NCI-H345 (cell line): ENCODE data around the gene SIL1.
"Not testable (repeated sequence)": the region's sequence is repeated elsewhere in the genome, so short reads cannot be mapped to it uniquely, and the experiment has no call there.

ENCODE experiments used
- DNase-seq: peaks from one replicate; lab custom pipeline; 2025; lab: John Stamatoyannopoulos, UW

Gene SIL1

DNA sequence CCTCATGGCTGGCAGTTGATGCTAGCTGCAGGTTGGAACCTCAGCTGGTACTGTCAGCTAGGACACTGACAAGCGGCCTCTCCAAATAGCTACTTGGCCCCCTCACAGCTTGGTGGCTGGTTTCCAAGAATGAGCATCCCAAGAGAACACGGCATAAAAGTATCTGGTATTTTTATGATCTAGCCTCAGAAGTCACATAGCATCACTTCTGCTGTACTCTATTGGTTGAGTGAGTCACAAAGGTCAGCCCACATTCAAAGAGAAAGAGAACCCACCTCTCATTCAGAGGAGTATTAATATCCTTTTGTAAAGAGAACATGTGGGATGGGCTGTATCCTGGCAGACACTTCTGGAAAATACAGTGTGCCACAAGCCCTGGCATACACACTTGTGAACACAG lies 6.0 kb upstream of the SIL1 start:
- DNase-seq: no peak

- DNase-seq: no peak
Observed at GRCh38 chr5:139199321-139199720, 1.2 kb upstream of the SIL1 start.

DNA sequence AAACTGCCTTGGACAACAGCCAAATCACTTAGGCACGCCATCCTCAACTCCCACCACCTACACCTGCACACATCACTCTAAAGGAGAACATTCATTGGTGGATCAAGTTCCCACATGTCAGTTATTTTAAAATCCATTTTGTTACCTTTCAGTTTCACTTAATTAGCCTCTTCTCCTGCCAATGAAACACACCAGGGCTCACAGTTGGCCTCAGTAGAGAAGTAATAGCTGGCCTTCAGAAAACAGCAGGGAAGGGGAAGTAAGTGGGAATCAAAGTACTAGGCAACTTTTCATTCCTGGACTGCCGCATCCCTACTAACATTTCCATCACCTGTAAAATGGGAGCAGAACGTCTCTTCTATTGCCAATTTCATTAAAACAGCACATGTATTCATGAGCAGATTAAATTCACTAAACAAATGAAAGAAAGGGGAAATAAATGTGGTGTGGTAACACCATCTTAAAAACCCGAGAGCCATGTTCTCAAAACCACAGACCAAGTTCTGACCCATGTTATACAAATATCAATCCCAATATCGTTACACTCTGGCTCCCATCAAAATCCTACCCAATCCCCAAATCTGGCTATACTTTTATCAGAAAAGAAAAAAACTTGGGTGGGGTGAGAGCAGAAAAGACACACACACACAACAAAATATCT lies 1.7 kb downstream of the SIL1 start:
- DNase-seq: peak; percentile 23

DNA sequence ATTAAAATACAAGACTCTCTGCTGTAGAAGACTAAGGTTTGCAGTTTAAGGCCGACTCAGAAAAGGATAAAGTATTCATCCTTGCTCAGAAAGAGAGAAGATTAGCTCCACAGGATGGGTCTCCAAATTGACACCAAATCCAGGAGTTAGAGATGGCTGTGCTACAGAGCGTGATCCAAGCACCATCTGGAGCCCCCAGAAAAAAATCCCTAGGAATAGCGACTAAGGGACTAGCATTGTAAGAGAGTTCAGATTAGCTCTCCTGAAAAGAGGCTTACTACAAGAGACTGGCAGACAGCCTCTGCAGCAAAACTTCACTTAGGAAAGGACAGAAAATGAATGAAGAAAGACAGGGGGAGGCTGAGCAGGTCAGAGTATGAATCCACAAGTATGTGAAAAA lies 3.7 kb downstream of the SIL1 start:
- no peak for DNase-seq

- no peak for DNase-seq
Observed at GRCh38 chr5:139193928-139194327, 4.2 kb downstream of the SIL1 start.

- not testable (repeated sequence) for DNase-seq
Observed at GRCh38 chr5:139192906-139193305, 5.3 kb downstream of the SIL1 start.

DNA sequence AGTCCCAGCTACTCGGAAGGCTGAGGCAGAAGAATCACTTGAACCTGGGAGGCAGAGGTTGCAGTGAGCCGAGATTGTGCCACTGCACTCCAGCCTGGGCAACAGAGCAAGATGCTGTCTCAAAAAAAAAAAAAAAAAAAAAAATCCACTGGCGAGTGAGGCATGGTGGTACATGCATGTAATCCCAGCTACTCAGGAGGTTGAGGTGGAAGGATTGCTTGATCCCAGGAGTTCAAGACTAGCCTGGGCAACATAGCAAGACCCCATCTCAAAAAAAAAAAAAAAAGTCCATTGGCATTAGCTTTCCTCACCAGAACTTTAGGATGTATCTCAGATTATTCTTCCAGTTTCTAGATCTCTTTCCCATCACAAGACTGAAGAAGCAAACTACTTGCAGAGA lies 6.2 kb downstream of the SIL1 start:
- not testable (repeated sequence) for DNase-seq

DNA sequence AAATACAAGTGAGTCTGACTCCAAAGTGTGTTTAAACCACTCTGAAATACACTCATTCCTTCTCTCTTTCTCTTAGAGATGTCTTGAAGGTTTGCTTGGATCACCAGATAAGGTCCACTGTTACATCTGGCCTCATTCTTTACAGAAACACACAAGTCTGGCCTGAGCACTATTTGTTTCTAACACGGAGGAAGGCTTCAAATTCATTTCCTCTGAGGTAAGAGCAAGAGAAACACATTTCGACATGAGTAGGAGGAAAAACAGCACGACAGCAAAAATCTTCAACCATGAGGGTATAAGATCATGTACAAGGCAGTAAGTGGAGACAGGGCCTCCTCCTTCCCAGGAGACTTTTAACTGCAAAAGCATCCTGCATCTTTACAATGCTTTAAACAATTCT lies 8.0 kb downstream of the SIL1 start:
- no peak for DNase-seq

DNA sequence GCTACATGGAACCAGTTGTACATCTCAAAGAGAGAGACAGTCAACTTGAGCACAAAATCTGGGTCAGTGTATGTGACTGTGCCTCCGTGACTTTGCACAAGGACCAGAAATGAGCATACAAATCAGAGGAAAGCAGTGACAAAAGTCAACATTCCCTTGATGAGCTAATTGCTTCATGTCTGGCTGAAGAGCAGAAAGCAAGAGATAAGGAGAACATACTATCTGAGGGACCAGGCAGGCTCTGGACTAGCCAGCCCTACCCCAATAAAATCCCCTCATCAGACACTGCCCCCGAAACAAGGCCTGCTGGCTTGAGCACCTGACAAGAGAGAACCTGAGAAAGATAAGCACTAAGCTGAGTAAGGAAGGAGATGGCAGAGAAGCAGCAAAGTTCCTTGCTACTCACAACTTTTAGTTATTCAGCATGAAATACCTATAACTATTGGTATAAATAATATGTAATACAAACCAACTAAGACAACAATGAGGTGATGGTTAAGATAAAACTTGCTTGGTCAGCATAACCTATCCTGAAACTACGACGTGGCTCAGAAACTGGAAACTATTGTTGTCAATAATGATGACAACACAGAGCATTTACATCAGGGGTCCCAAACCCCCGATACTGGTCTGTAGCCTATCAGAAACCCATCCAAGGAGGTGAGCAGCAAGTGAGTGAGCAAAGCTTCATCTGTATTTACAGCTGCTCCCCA lies 9.5 kb downstream of the SIL1 start:
- no peak for DNase-seq

DNA sequence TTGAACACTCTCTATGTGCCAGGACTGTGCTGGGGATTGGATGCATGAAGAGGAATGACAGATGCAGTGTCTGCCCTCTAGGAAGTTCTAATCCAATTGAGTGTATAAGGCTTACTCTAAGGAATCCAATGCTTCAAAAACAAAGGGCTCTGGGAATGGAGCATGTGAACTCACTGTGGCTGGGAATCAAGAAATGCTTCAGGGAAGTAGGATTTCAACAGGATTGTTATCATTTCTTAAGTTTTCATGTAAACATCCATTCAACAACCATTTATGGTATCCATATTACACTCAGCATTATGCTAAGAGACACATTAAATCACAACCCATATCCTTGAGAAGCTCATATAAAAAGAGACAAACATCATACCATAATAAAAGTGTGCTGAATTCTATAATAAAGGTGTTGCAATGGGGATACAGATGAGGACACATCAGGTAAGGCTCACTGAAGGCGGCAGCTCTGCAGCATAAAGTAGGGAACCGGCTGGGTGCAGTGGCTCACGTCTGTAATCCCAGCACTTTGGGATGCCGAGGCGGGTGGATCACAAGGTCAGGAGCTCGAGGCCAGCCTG lies 11.3 kb downstream of the SIL1 start:
- no peak for DNase-seq

- no peak for DNase-seq
Observed at GRCh38 chr5:139186261-139186660, 11.9 kb downstream of the SIL1 start.

GRCh38 chr5:139185589-139185988 lies 12.6 kb downstream of the SIL1 start:
- no peak for DNase-seq

DNA sequence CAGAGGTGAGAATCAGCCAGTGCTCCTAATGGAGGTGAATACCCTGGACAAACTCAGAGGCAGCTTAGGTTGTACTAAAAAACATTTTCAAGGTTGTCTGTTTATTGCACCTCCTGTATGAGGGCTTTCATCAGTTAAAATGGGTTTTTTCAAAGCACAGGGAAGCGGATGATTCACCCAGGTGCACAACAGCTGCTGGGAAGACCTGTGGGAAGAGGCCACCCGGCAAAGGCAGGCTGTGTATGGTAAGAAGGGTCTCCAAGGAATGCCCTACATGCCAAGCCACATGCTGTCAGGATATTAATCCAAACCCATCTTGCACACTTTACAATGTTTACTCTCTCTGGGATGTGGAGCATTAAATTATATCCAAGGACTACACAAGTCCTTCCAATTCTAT lies 14.7 kb downstream of the SIL1 start:
- peak; percentile 23 for DNase-seq

DNA sequence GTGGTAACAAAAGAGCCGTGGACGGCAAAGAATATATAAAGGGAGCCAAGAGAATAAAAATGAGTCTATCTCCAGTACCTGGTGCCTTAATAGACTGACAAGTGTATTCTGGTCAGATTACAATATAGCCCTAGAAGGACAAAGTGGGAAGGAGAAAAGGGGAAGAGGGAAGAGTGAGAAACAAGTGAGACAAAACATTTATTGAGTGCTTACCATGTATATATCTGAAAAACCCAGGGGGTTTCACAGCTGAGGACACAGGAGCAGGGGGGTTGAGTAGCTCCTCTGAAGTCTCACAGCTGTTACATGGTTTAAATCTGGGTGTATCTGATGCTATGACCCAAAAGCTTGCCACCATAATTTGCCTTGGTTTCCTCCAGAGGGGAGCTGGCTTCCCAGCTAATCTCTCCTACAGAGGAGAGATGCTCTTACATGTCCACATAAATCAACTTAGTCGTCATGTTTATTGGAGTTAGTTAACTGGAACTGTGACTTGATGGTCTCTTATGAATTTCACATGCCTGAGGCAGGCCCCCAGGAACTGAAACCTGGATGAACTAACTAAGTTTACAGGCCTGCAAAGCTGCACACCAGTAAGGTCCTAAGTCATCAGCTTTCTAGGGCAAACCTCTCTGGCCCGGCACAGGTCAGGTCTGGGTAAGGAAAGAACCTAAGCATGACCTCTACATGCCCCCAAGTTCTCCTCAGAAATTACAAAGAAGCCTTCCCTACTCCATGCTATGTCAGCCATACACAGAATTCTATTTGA lies 15.5 kb downstream of the SIL1 start:
- no peak for DNase-seq

- no peak for DNase-seq
Observed at GRCh38 chr5:139181835-139182452, 16.2 kb downstream of the SIL1 start.

GRCh38 chr5:139181322-139181730 lies 16.8 kb downstream of the SIL1 start:
- no peak for DNase-seq

GRCh38 chr5:139180850-139181249 lies 17.3 kb downstream of the SIL1 start:
- DNase-seq: no peak

GRCh38 chr5:139179778-139180513 lies 18.2 kb downstream of the SIL1 start:
- not testable (repeated sequence) for DNase-seq

GRCh38 chr5:139178935-139179334 lies 19.2 kb downstream of the SIL1 start:
- peak; percentile 43 for DNase-seq

GRCh38 chr5:139178589-139178917 lies 19.6 kb downstream of the SIL1 start:
- no peak for DNase-seq

DNA sequence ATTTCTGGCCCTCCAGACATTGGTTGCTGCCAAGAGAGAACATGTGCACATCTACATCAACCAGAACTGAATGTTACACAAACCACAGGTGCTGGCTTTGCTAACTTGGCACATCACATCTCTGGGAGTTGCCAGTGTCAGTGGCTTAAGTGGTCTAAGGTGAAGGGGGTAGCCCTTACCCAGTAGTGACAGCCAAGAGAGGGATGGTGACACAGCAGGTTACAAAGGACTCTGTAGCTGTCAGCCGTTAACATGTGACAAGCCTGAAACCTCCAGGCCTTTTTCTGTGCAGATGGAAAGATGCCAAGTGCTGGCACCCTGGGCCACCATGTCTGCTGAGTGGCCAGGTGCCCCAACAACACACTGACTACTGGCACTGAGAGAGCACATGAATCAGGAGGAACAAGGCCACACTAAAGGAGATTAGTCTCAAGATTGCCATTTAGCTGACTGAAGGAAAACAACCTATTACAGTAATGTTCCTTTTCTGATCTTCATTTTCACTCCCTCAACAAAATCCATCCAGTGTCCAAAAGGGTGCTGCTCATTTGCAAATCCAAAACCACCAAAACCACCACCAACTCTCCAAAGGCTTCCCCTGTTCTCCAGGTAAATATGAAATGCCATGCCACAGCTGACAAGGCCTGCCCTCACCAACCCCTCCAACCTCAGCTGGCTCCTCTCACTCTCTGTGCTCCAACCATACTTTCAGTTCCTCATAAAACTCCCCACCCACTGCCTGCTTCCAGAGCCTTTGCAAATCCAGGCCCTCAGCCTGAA lies 20.2 kb downstream of the SIL1 start:
- DNase-seq: peak; percentile 98
